NCI-H1436 treated with DMSO at 0.1 percent for 48 hours (cell line): Measurements from ENCODE around the gene OR10W1.

Experiments
- DNase-seq: peaks from one replicate; lab custom pipeline; 2025; lab: John Stamatoyannopoulos, UW

The OR10W1 gene, protein sequence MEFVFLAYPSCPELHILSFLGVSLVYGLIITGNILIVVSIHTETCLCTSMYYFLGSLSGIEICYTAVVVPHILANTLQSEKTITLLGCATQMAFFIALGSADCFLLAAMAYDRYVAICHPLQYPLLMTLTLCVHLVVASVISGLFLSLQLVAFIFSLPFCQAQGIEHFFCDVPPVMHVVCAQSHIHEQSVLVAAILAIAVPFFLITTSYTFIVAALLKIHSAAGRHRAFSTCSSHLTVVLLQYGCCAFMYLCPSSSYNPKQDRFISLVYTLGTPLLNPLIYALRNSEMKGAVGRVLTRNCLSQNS

DNA sequence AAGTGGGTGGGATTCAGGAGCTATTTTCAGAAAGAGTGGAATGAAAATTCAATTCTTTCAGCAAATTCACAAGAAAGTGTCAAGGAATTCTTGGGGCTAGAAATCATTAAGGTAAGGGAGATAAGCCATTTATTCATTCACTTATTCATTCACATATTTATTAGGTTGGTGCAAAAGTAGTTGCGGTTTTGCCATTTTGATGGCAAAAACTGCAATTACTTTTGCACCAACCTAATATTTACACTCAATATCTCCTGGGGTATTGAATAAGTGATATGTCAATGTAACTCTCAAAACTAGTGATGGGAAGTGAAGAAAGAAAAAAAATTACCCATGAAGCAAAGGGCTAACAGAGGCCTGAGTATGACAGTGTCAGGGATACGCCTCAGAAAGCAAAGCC, at the start of gene OR10W1:
TSS of gene OR10W1 (minus strand) at position 119 of the 400 bp plus-strand sequence. CDS start 402 bp downstream, outside the sequence.
- no peak for DNase-seq

DNA sequence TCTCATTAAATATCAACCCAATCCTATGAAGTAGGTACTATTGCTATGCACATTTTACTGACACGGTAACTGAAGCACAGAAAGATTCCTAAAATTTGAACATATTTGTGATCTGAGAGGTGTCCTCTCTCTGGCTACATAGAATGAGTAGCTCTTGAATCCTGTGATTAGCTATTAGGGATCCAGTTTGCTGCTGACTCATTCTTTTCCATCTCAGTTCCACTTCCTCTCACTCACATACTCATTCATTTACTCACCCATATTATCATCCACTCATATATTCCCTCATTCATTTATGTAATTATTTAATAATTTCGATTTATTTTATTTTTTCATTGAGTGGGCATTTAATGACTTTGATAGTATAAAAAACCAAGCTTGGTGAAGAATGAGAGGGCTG, 48.1 kb upstream of the OR10W1 start:
- DNase-seq = no peak

DNA sequence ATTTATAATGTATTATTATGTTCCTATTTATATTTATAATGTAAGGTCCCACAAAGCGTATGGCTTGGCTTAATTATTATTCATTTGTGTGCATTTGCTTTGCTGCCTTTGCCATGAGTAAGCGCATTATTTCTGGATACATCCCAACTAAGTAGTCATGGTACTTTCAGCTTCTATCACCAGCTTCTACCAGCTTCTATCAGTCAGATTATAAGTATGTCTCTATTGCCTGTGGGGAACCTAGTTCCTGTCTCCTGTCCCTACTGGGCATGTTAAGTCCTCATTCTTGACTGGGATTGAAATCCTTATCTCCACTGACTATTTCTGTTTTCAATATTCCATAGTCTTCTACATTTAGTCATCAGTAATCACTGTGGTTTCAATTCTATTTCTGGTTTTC, 33.5 kb upstream of the OR10W1 start:
- DNase-seq = no peak

DNA sequence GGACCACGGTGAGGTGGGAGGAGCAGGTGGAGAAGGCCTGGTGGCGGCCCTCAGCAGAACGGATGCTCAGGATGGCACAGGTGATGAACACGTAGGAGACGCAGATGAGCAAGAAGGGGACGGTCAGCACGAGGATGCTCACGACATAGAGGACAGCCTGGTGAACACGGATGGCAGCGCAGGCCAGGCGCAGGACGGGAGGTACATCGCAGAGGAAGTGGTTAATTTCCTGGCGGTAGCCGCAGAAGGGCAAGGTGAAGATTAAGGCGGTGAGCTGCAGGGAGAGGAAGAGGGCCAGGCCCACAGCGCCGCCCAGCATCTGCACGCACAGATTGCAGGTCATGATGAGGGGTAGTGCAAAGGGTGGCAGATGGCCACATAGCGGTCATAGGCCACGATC, 24.0 kb upstream of the OR10W1 start:
- no peak for DNase-seq

DNA sequence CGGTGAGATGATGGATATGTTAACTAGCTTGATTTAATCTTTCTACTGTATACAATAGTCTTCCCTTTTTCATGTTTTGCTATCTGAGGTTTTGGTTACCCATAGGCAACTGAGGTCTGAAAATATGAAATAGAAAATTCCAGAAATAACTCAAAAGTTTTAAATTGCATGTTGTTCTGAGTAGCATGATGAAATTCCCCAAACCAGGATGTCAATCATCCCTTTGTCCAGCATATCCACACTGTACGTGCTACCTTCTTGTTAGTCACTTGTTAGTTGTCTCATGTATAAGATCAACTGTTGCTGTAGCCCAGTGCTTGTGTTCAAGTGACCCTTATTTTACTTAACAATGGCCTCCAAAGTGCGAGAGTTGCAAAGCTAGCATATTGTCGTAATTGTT, 21.2 kb upstream of the OR10W1 start:
- no peak for DNase-seq

DNA sequence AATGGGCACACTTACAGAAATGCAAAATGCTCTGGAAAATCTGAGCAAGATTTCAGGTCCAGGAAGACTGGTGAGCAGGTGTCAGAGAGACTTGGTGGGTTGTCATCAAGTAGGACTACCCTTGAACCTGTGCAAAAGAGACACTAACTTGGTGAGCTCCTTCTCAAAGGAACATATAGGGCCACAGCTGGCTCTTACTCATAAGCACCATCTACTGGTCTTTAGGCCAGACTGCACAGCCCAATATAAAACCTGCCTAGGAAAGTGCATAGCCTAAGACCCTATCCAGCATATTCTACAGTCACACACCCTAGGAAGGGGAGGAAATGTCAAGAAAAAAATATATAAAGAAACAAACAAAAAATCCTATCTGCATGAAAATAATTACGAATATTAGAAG, 18.2 kb upstream of the OR10W1 start:
- DNase-seq = no peak

DNA sequence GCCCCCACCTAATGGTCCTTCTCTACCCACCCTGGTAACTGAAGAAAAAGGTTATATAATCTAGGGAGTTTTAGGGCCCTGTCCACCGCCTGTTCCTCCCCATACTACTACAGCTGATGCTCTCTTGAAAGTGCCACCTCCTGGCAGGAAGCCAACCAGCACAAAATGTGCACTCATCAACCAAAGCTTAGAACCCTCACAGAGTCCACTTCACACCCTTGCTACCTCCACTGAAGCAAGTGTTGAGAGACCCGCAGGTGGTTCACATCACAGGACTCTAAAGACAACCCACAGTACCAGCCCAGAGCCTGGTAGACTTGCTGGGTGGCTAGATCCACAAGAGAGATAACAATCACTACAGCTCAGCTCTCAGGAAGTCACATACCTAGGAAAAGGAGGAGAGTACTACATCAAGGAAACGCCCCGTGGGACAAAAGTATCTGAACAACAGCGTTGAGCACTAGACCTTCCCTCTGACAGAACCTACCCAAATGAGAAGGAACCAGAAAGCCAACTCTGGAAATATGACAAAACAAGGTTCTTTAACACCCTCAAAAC, 17.5 kb upstream of the OR10W1 start:
- DNase-seq = no peak

DNA sequence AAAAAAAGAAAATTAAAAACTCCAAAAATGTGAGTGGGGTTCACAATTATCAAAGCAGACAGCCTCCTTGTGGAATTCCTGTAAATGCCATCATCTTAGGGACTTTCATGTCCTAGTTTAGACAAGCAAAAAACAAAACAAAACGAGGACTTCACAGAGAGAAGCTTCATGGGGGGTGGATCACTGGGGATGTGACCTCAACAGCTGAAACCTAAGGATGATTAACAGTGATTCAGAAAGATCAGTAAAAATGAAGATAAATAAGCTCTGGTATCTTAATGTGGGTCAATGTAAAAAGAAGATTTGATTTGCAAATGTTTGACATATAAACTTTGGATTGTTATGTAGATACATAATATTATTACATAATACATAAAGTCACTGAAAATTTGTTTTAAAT, 8.1 kb upstream of the OR10W1 start:
- no peak for DNase-seq

DNA sequence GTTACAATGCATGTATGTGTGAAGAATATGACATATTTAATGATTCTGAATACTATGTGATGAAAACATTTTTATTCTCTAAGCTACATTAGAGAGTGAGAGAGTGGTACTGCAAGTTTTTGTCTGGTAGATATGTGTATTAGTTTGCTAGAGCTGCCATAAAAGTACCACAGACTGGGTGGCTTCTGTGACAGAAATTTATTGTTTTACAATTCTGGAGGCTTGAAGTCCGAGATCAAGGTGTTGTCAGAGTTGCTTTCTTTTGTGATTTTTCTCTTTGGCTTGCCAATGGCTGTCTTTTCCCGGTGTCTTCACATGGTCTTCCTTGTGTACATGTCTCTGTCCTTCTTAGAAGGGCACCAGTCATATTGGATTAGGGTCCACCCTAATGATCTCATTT, 6.9 kb upstream of the OR10W1 start:
- no peak for DNase-seq

DNA sequence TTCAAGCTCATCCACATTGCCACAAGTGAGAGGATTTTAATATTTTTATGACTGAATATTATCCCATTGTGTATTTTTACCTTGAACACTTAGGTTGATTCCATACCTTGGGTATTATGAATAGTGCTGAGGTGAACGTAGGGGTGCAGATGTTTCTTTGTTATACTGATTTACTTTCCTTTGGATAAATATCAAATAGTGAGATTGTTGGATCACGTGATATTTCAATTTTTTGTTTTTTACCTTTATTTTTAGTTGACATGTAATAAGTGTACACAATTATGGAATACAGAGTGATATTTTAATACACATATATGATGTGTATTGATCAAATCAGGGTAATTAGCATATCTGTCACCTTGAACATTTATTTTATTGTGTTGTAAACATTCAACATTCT, 8.1 kb downstream of the OR10W1 start:
- no peak for DNase-seq

DNA sequence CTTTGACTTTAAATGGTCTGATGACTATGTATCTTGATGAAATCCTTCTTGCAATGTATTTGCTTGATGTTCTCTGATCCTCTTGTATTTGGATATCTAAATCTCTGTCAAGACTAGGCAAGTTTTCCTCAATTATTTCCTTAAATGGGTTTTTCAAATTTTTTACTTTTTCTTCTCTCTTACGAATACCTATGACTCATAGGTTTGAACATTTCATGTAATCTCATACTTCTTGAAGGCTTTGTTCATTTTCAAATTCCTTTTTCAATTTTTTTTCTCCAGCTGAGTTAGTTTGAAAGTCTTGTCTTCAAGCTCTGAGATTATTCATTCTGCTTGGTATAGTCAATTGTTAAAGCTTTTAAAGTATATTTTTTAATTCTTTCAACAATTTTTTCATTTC, 13.1 kb downstream of the OR10W1 start:
- no peak for DNase-seq

DNA sequence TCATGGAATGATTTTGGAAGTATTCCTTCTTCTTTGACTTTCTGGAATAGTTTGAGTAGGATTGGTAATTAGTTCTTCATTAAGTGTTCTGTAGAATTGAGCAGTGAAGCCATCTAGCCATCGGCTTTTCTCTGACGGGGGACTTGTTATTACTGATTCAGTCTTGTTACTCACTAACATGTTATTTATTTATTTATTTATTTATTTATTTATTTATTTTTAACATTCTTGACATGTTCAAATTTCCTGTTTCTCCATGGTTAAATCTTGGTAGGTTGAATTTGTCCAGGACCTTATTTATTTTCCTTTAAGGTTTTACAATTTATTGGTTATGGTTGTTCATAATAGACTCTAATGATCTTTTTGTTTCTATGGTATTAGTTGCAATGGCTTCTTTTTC, 24.1 kb downstream of the OR10W1 start:
- no peak for DNase-seq

DNA sequence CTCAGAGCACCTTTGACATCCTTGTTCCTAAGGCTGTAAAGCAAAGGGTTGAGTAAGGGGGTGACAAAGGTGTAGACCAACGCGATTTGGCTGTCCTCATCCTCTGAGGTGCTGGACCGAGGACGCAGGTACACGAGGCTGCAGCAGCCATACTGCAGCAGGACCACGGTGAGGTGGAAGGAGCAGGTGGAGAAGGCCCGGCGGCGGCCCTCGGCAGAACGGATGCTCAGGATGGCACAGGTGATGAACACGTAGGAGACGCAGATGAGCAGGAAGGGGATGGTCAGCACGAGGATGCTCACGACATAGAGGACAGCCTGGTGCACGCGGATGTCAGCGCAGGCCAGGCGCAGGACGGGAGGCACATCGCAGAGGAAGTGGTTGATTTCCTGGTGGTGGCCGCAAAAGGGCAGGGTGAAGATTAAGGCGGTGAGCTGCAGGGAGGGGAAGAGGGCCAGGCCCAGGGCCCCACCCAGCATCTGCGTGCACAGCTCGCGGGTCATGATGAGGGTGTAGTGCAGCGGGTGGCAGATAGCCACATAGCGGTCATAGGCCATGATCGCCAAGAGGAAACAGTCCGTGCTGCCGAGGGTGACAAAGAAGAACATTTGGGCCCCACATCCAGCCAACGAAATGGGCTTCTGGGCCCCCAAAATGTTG, 40.0 kb downstream of the OR10W1 start:
- DNase-seq = no peak

DNA sequence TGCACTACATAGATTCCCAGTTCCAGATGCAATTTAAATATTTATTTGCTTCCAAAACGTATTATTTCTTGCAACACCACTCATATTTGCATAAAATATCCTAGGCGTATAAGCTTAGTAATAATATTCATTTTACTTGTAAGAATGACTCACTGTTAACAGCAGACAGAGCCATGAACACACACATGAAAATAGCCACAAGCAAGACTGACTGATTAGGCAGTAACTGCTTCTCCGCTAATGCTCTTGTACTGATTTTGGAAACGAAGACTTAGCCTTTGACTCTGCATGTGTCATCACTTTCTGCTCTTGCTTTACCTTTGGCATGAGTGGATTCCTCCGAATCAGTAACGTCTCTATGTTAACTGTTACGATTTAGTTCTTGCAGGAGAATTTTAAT, 45.3 kb downstream of the OR10W1 start:
- no peak for DNase-seq
